ENCODE results near the gene GRIN2A. TPM values are rescaled to one million over a fixed set of nuclear protein-coding genes. Genes with fewer than 3 reads are reported as not detected.
A peak's percentile ranks its signal among the peaks of the same experiment; 100 is the strongest.

Gene GRIN2A
- total RNA-seq, 1 donor from 2014 or later, result under 0.01 TPM

DNA sequence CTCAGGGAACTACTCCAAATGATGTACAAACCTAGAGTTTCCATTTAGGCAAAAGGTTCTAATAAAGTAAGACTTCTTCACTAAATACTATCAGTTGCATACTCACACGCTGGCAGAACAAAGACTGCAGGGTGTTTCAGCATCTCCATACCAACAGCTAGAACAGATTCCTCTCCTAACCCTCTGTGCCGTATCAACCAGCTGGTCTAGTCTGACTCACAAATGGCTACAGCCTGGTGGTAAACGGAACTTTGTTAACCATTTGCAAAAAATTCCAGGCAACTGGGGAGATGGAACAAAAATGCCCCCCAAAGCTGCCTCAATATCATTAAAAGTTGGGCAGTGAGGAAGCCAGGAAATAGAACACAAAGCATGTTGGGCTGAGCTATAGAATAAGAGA lies 217.1 kb downstream of the GRIN2A start:
- DNase-seq (ENCODE audit: low read depth), result peak; percentile 63
- Histone ChIP-seq H3K27me3 (ENCODE audit: control insufficient read depth, insufficient read depth, low read length) (no peaks in the 10 kb centered on the region), H3K36me3 (ENCODE audit: control insufficient read depth, insufficient read depth, low read length) (no peaks in the 10 kb centered on the region), H3K4me3 (ENCODE audit: low read depth, low read length) (no peak overlapping the region)
- TF ChIP-seq, protein P1, sequence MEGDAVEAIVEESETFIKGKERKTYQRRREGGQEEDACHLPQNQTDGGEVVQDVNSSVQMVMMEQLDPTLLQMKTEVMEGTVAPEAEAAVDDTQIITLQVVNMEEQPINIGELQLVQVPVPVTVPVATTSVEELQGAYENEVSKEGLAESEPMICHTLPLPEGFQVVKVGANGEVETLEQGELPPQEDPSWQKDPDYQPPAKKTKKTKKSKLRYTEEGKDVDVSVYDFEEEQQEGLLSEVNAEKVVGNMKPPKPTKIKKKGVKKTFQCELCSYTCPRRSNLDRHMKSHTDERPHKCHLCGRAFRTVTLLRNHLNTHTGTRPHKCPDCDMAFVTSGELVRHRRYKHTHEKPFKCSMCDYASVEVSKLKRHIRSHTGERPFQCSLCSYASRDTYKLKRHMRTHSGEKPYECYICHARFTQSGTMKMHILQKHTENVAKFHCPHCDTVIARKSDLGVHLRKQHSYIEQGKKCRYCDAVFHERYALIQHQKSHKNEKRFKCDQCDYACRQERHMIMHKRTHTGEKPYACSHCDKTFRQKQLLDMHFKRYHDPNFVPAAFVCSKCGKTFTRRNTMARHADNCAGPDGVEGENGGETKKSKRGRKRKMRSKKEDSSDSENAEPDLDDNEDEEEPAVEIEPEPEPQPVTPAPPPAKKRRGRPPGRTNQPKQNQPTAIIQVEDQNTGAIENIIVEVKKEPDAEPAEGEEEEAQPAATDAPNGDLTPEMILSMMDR (IDR thresholded peaks at IDR 0.05; ENCODE audit: insufficient read depth, low read length, poor library complexity, severe bottlenecking), result no peak

DNA sequence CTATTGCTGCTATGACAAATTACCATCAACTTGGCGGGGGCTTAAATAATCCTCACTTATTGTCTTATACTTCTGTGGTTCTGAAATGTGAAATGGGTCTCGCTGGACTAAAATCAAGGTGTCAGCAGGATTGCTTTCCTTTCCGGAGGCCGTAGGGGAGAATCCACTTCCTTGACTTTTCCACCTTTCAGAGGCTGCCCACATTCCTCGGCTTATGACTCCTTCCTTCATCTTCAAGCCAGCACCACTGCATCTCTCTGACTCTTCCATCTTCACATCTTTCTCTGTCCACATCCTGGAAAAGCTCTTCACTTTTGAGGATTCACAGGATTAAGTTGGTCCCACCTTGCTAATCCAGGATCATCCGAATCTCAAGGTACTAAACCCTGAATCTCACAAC lies 217.8 kb downstream of the GRIN2A start:
- no peaks in the 10 kb centered on the region for H3K36me3 ChIP-seq (ENCODE audit: control insufficient read depth, insufficient read depth, low read length)
- TF ChIP-seq, protein P1 (IDR thresholded peaks at IDR 0.05; ENCODE audit: insufficient read depth, low read length, poor library complexity, severe bottlenecking), result no peak
- no peak overlapping the region for H3K4me3 ChIP-seq (ENCODE audit: low read depth, low read length)
- DNase-seq (ENCODE audit: low read depth), result no peak
- H3K27me3 ChIP-seq (ENCODE audit: control insufficient read depth, insufficient read depth, low read length), result no peaks in the 10 kb centered on the region

DNA sequence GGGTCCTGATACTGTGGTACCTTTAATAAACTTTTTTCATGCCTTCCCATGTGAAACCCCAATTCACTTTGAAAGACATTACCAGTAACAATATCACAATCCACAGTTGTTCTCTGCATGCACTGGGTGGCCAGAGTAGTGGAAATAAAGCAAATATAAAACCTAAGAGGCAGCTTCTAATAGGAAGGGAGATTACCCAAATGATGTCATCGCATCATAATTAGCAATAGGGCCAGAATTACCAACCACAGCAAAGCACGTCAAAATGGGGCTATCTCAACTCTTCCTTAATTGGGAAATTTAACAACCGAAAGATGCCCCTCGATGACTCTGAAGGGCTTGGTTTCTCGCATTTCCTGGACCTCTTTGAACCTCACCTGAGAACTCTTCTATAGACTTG lies 224.8 kb downstream of the GRIN2A start:
- TF ChIP-seq, protein P1 (IDR thresholded peaks at IDR 0.05; ENCODE audit: insufficient read depth, low read length, poor library complexity, severe bottlenecking), result no peak
- H3K27me3 ChIP-seq (ENCODE audit: control insufficient read depth, insufficient read depth, low read length), result no peaks in the 10 kb centered on the region
- H3K36me3 ChIP-seq (ENCODE audit: control insufficient read depth, insufficient read depth, low read length), result no peaks in the 10 kb centered on the region
- no peak overlapping the region for H3K4me3 ChIP-seq (ENCODE audit: low read depth, low read length)
- no peak for DNase-seq (ENCODE audit: low read depth)

DNA sequence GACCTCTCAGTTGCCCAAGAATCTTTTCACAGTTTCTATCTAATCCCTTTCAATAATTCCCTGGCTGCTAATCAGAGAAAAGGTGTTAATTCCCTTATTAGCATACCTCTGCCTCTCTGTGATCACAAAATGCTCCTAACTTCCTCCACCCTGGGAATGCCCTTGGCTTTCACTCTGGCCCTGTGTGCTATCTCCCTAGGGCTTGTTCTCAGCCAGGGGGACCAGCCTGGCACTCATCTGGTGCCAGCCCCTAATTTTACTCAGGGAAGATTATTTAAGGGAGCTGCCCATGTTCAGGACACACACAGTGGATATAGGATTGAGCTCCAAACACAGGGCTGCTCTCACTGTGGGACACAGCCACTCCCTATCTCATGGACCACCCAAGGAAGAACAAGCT lies 225.2 kb downstream of the GRIN2A start:
- TF ChIP-seq, protein P1 (IDR thresholded peaks at IDR 0.05; ENCODE audit: insufficient read depth, low read length, poor library complexity, severe bottlenecking), result no peak
- DNase-seq (ENCODE audit: low read depth), result no peak
- no peaks in the 10 kb centered on the region for H3K27me3 ChIP-seq (ENCODE audit: control insufficient read depth, insufficient read depth, low read length)
- H3K4me3 ChIP-seq (ENCODE audit: low read depth, low read length), result no peak overlapping the region
- H3K36me3 ChIP-seq (ENCODE audit: control insufficient read depth, insufficient read depth, low read length), result no peaks in the 10 kb centered on the region

DNA sequence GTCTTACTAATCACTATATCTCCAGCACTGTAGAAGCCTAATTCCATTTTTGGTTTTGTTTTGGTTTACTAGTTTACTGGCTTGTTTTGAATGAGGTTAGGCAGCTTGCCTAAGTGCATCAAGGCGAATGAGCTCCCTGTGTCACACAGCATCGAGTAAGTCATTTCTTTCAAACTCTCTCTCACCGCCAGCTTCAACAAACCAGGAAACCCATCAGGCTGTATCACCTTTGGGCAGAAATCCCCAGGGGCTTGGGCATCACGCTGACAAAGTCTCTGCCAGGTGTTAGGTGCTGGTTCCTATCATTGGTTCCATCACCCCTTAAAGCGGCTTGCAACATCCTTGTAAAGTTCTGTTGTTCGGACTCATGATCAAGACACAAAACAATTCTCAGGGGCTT lies 226.6 kb downstream of the GRIN2A start:
- Histone ChIP-seq H3K4me3 (ENCODE audit: low read depth, low read length) (no peak overlapping the region), H3K36me3 (ENCODE audit: control insufficient read depth, insufficient read depth, low read length) (no peaks in the 10 kb centered on the region), H3K27me3 (ENCODE audit: control insufficient read depth, insufficient read depth, low read length) (no peaks in the 10 kb centered on the region)
- no peak for DNase-seq (ENCODE audit: low read depth)
- TF ChIP-seq, protein P1 (IDR thresholded peaks at IDR 0.05; ENCODE audit: insufficient read depth, low read length, poor library complexity, severe bottlenecking), result no peak

DNA sequence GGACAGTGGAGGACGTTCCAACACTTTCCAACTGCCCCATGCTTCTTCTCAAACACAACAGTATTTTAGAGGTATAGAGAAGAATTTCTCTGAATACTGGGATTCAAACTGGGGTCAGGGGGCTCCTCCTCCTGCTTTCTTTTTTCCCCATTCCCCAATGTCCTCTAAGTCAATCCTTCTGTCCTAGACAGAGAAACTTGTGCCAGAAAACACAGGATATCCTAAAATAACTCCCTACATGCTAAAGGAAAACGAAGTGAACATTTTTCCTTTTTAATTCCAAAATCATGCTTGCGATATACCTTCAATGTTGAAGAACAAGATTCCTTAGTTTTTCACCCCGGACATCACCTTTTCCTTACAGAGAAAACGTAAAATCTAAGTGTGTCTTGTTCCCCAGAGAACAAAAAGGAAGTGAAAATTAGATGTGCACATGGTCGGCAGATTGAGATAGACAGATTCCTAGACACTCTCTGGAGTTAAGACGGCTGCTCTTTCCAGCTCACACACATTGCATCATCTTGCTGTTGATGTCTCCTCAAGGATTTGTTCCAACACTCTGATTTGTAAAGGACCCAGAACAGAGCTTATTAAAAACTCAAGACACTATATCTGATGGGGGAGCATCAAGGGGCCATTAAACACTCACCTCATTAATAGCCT lies 228.2 kb downstream of the GRIN2A start:
- TF ChIP-seq, protein P1 (IDR thresholded peaks at IDR 0.05; ENCODE audit: insufficient read depth, low read length, poor library complexity, severe bottlenecking), result no peak
- Histone ChIP-seq H3K27me3 (ENCODE audit: control insufficient read depth, insufficient read depth, low read length) (no peaks in the 10 kb centered on the region), H3K36me3 (ENCODE audit: control insufficient read depth, insufficient read depth, low read length) (no peaks in the 10 kb centered on the region), H3K4me3 (ENCODE audit: low read depth, low read length) (no peak overlapping the region)
- no peak for DNase-seq (ENCODE audit: low read depth)
